Endodermal cell (in vitro differentiated cells): ENCODE data around the gene RELT. TPM values are rescaled to one million over a fixed set of nuclear protein-coding genes. Genes with fewer than 3 reads are reported as not detected.
A peak's percentile ranks its signal among the peaks of the same experiment; 100 is the strongest.

Experiments
- DNase-seq: peaks from one replicate; pipeline ENCODE4 v3.0.0-alpha.2; 2017
- H3K27ac ChIP-seq: 2 replicates; pipeline ENCODE4 v1.5.1; 2013; ENCODE audit warnings: mild to moderate bottlenecking, low read depth, low read length, moderate library complexity
- H3K27me3 ChIP-seq: 2 replicates; pipeline ENCODE4 v1.6.1; 2013; ENCODE audit warnings: mild to moderate bottlenecking, low read length, moderate library complexity; ENCODE audit not compliant: insufficient read depth, control insufficient read depth, poor library complexity, severe bottlenecking
- H3K36me3 ChIP-seq: 2 replicates; pipeline ENCODE4 v1.7.0; 2013; ENCODE audit warnings: mild to moderate bottlenecking, low read length, moderate library complexity; ENCODE audit not compliant: control insufficient read depth, insufficient read depth
- H3K4me1 ChIP-seq: one replicate; pipeline ENCODE4 v1.7.0; 2013; ENCODE audit warnings: low read length; ENCODE audit not compliant: control insufficient read depth, insufficient read depth
- H3K4me3 ChIP-seq: 2 replicates; pipeline ENCODE4 v1.5.1; 2013; ENCODE audit warnings: mild to moderate bottlenecking, low read length, moderate library complexity
- H3K9ac ChIP-seq: 2 replicates; pipeline ENCODE4 v1.6.1; 2013; ENCODE audit warnings: mild to moderate bottlenecking, low read length, moderate library complexity; ENCODE audit not compliant: poor library complexity, severe bottlenecking; ENCODE audit errors: extremely low read depth
- H3K9me3 ChIP-seq: 2 replicates; pipeline ENCODE4 v1.6.1; 2013; ENCODE audit warnings: mild to moderate bottlenecking, low read length, moderate library complexity; ENCODE audit not compliant: control insufficient read depth
- H3K27ac Mint-ChIP-seq: 2 replicates; pipeline ENCODE4 v1.8.0; 2020; ENCODE audit warnings: mixed read lengths
- H3K27me3 Mint-ChIP-seq: 2 replicates; pipeline ENCODE4 v1.8.0; 2021; ENCODE audit warnings: mild to moderate bottlenecking, mixed read lengths; ENCODE audit not compliant: insufficient read depth
- H3K36me3 Mint-ChIP-seq: 2 replicates; pipeline ENCODE4 v1.8.0; 2020; ENCODE audit warnings: low read depth, mixed read lengths
- H3K4me1 Mint-ChIP-seq: 2 replicates; pipeline ENCODE4 v1.8.0; 2020; ENCODE audit warnings: mixed read lengths
- H3K4me3 Mint-ChIP-seq: 2 replicates; pipeline ENCODE4 v1.8.0; 2020; ENCODE audit warnings: mild to moderate bottlenecking, moderate library complexity, mixed read lengths
- H3K9me3 Mint-ChIP-seq: 2 replicates; pipeline ENCODE4 v1.8.0; 2020; ENCODE audit warnings: mild to moderate bottlenecking, mixed read lengths
- CTCF ChIP-seq: fragments of 200-600 bp; sonication (generic); conservative IDR thresholded peaks from 2 replicates; pipeline ENCODE4 v1.5.0; 2021; ENCODE audit warnings: antibody characterized with exemption, mild to moderate bottlenecking
- WGBS, 2 experiments: methylation state at CpG; one replicate each; pipeline versions ENCODE4 v1.1.5 to v1.1.7; 2013; ENCODE audit warnings: missing lambda C conversion rate in 2 of 2, mixed read lengths in 1 of 2; ENCODE audit not compliant: insufficient coverage in 1 of 2, insufficient read length in 1 of 2; 5-methylcytosine and 5-hydroxymethylcytosine counted together
- total RNA-seq, 2 donors: library from RNA; stranded (reverse); fragmentation: NEBNext Ultra II Directional in 1 of 2; extraction: Animal tissue kit (Norgen Biotek cat#: 25700) in 1 of 2; gene quantifications; 2 replicates in 1 of 2; 3 replicates in 1 of 2; pipeline ENCODE4 v1.2.1, GENCODE V29; 2021

Gene RELT
- total RNA-seq, 2 donors from 2014 or later: 6.9 to 8.9 TPM

DNA sequence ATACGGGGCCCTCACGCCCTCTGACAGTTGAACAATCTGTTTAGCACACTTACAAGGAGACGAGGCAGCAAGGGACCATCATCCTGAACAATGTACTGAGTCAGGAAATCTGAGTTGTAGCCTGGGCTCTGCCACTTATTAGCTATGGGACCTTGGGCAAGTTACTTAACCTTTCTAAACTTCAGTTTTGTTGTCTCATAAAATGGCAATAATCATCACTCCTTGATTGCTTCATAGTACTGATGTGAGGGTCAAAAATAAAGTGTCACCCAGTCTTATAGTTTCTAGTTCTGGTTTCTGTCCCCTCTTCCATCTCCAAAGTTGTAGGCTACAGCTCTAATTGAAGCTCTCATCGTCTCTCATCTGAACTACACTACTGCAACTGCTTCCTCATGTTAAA is 46.7 kb downstream of the RELT start:
- H3K9ac ChIP-seq: no peak overlapping the region
- Mint-ChIP-seq H3K4me3 (no peak overlapping the region), H3K27ac (no peak overlapping the region), H3K9me3 (no peaks in the 10 kb centered on the region), H3K27me3 (no peaks in the 10 kb centered on the region), H3K4me1 (peaks cover 4% of the 10 kb centered on the region), H3K36me3 (peaks cover 13% of the 10 kb centered on the region)
- H3K36me3 ChIP-seq: peaks cover 5% of the 10 kb centered on the region
- H3K27ac ChIP-seq: no peak overlapping the region
- no peak for DNase-seq
- 94 to 100% methylated on average over 2 to 4 of the region's 4 CpGs for WGBS, 2 experiments
- H3K9me3 ChIP-seq: no peaks in the 10 kb centered on the region
- no peak for TF ChIP-seq CTCF
- H3K4me1 ChIP-seq: no peaks in the 10 kb centered on the region
- no peaks in the 10 kb centered on the region for H3K27me3 ChIP-seq
- no peak overlapping the region for H3K4me3 ChIP-seq

- peak; percentile 5 for DNase-seq
- Mint-ChIP-seq H3K36me3 (peaks cover 7% of the 10 kb centered on the region), H3K27me3 (no peaks in the 10 kb centered on the region), H3K4me3 (no peak overlapping the region), H3K4me1 (peaks cover 8% of the 10 kb centered on the region), H3K9me3 (no peaks in the 10 kb centered on the region), H3K27ac (no peak overlapping the region)
- H3K4me3 ChIP-seq: no peak overlapping the region
- H3K27ac ChIP-seq: no peak overlapping the region
- no peaks in the 10 kb centered on the region for H3K4me1 ChIP-seq
- no peak for TF ChIP-seq CTCF
- WGBS, 2 experiments: 94% methylated on average over 2 to 3 of the region's 3 CpGs
- no peaks in the 10 kb centered on the region for H3K36me3 ChIP-seq
- H3K9ac ChIP-seq: no peak overlapping the region
- no peaks in the 10 kb centered on the region for H3K9me3 ChIP-seq
- no peaks in the 10 kb centered on the region for H3K27me3 ChIP-seq
Measured at GRCh38 chr11:73423506-73423905, 47.3 kb downstream of the RELT start.

- H3K4me3 Mint-ChIP-seq: no peak overlapping the region
- H3K27ac ChIP-seq: no peak overlapping the region
Measured at GRCh38 chr11:73425108-73425507, 48.9 kb downstream of the RELT start.

More at GRCh38 chr11:73425108-73425507, 48.9 kb downstream of the RELT start:
- WGBS, 2 experiments: 89% methylated on average over 1 of the region's 1 CpG; no CpG with 5 or more reads in 1 of the 2 experiments
- Histone ChIP-seq H3K9ac (no peak overlapping the region), H3K9me3 (no peaks in the 10 kb centered on the region), H3K4me3 (no peak overlapping the region), H3K36me3 (peaks cover 6% of the 10 kb centered on the region), H3K4me1 (no peaks in the 10 kb centered on the region), H3K27me3 (no peaks in the 10 kb centered on the region)
- no peaks in the 10 kb centered on the region for H3K9me3 Mint-ChIP-seq
- DNase-seq: no peak
- no peaks in the 10 kb centered on the region for H3K27me3 Mint-ChIP-seq
- peaks cover 3% of the 10 kb centered on the region for H3K36me3 Mint-ChIP-seq
- no peak overlapping the region for H3K27ac Mint-ChIP-seq
- peaks cover 8% of the 10 kb centered on the region for H3K4me1 Mint-ChIP-seq
- TF ChIP-seq CTCF: no peak
